Ishikawa (cell line): ENCODE data around the gene LVRN.

Experiments
- CEBPB ChIP-seq: IDR thresholded peaks from 2 replicates; pipeline ENCODE4 v1.6.1; 2012
- CREB1 ChIP-seq: IDR thresholded peaks from 2 replicates; pipeline ENCODE4 v1.6.1; 2012; ENCODE audit warnings: low read depth
- EGR1 ChIP-seq: IDR thresholded peaks from 2 replicates; pipeline ENCODE4 v1.6.1; 2012
- EP300 ChIP-seq: IDR thresholded peaks from 2 replicates; pipeline ENCODE4 v1.6.1; 2012; ENCODE audit warnings: borderline replicate concordance
- FOXM1 ChIP-seq: IDR thresholded peaks from 2 replicates; pipeline ENCODE4 v1.6.1; 2012; ENCODE audit warnings: low read depth, borderline replicate concordance
- MAX ChIP-seq: IDR thresholded peaks from 2 replicates; pipeline ENCODE4 v1.6.1; 2012
- NFIC ChIP-seq: IDR thresholded peaks from 2 replicates; pipeline ENCODE4 v1.6.1; 2012
- RAD21 ChIP-seq: IDR thresholded peaks from 2 replicates; pipeline ENCODE4 v1.6.1; 2012; ENCODE audit warnings: low read depth
- REST ChIP-seq: IDR thresholded peaks from 2 replicates; pipeline ENCODE4 v1.6.1; 2012; ENCODE audit warnings: low read depth, mild to moderate bottlenecking
- TAF1 ChIP-seq: IDR thresholded peaks from 2 replicates; pipeline ENCODE4 v1.6.1; 2012; ENCODE audit warnings: low read depth, mild to moderate bottlenecking
- TCF12 ChIP-seq: IDR thresholded peaks from 2 replicates; pipeline ENCODE4 v1.6.1; 2012; ENCODE audit warnings: low read depth
- TEAD4 ChIP-seq: IDR thresholded peaks from 2 replicates; pipeline ENCODE4 v1.6.1; 2012
- YY1 ChIP-seq: IDR thresholded peaks from 2 replicates; pipeline ENCODE4 v1.6.1; 2012; ENCODE audit warnings: low read depth
- ZBTB7A ChIP-seq: IDR thresholded peaks from 2 replicates; pipeline ENCODE4 v1.6.1; 2012; ENCODE audit warnings: low read depth

DNA sequence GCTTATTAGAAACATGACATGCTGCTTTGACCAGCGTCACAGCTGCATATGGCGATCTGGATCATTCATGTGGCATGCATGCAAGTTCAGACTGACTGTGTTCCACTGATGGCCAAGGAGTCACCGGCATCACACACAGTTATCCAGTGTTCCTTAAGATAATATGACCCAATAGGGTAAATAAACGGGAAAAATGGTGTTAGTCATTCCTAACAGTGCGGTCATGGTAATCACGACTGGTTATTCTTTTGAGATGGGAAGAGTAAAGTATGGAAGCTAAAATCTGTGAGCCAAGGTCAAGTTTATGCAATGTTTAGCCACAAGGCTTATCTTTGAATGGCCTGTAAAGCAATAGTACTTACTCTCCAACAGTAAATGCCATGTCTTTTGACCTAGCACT lies 29.3 kb upstream of the LVRN start:
- no peak for TF ChIP-seq YY1
- no peak for TF ChIP-seq EP300
- no peak for TF ChIP-seq CREB1
- no peak for TF ChIP-seq REST
- TF ChIP-seq TAF1 = no peak
- no peak for TF ChIP-seq TEAD4
- no peak for TF ChIP-seq RAD21
- TF ChIP-seq CEBPB = no peak
- no peak for TF ChIP-seq EGR1
- TF ChIP-seq TCF12 = no peak
- no peak for TF ChIP-seq MAX
- no peak for TF ChIP-seq ZBTB7A
- TF ChIP-seq NFIC = no peak
- TF ChIP-seq FOXM1 = no peak
